Measurements from ENCODE around the gene ALCAM.
"Not testable (repeated sequence)": the region's sequence is repeated elsewhere in the genome, so short reads cannot be mapped to it uniquely, and the experiment has no call there.

Gene ALCAM

DNA sequence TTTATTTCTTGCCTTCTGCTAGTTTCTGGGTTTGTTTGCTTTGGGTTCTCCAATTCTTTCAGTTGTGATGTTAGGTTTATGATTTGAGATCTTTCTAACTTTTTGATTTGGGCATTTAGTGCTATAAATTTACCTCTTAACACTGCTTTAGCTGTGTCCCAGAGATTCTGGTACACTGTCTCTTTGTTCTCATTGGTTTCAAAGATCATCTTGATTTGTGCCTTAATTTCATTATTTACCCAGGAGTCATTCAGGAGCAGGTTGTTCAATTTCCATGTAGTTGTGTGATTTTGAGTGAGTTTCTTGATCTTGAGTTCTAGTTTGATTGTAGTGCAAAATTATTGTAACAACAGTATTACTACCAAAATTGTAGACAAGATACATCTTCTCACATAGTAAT lies 25.9 kb downstream of the ALCAM start:
- DNase-seq: not testable (repeated sequence)

DNA sequence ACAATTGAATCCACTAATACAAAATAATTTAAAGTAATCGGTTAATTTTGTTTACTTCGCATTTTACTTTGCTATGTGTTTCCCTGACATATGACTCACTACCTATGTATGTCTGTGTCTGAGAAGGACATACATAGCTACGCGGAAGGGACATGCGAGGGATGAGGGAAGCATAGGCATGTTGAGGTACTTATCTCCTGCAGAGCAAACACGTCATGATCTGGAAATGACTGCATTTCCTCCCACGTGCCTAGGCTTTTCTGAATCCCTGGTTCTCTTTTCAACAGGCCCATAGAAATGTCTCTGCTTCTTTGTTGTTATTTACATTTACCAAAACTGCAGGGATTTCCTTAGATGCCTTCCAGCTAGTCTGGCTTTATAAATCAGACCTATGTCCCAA lies 27.5 kb downstream of the ALCAM start:
- DNase-seq: peak; percentile 75

DNA sequence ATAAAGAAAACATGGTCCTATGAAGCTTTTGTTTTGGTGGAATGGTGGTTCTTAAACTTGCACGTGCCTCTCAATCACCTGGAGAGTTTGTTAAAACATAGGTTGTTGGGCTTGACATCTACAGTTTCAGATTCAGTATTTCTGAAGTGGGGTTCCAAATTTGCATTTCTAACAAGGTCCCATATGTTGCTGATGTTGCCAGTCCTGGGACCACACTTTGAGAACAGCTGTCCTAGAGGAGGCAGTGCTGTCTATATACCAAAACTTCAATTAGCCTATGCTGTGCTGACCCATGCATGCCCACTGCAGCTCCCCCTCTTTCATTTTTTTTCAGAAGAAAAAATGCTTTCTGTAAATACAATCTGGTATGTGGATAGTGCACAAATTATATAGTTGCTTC lies 31.3 kb downstream of the ALCAM start:
- no peak for DNase-seq

DNA sequence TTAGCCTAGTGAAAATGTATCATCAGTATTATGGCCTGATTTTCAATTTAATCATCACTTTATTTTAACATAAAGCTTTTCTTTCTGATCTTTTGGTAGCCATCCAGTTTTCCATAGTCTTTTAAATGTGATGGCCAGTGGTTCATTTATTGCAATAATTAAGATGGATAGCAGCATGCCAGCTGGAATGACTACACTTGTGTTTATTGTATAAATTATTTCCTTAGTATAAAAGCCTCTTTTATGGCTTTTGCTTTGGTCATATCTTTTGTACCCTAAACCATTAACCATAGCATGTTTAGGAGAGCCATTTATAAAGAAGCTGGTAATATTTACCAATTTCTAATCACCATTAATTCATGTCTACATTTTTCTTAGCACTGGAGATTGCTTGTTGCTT lies 31.7 kb downstream of the ALCAM start:
- no peak for DNase-seq

DNA sequence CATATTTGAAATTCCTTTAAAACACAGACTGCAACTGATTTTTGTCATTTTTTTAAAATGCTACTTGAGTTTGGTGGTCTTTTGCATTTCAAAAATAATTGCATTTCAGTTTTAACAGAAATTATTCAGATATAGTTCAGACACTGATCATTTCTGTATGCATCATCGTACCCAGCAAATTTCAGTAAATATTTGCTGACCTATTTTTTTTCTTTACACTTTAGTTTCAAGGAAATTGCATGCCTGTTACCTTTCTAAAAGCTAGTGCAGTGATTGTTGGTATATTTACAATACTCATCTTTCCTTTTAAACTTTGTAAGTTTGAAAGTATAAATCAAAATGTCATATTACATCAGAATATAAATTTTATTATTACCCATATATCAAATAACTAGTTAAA lies 32.4 kb downstream of the ALCAM start:
- no peak for DNase-seq

DNA sequence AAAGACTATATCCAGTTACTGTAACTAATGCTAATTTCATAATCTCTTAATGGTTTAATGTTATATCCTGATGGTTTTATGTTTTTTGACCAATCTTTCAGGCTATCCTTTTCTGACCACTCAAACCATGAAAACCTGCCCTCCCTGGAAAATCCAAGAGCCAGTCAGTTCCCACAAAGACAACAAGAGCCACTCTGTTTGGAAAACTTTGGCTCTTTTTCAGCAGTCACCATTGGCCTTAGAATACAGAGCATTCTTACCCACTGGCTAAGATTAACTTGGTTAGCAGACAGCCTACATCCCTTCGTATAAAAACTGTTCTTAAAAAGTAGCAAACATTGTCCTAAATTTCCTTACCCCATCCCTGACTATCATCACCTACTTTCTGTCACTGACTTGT lies 32.9 kb downstream of the ALCAM start:
- DNase-seq: no peak

DNA sequence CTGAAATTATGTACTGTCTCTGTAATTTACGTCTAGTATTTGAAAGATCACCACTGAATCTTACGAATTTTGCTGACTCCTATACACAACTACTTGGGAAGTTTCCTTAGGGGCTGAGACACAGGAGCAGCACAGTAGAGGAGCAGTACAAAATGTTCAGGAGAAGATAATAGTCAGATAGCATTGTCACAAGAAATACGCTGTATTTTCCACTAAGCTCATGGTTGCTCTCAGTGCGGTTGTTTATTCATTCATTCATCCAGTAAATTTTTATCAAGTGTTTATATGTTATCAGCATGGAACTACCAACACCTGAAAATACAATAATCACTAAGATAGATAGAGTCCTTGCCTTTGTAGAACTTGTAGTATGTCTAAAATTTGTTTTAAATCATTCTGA lies 34.5 kb downstream of the ALCAM start:
- no peak for DNase-seq

DNA sequence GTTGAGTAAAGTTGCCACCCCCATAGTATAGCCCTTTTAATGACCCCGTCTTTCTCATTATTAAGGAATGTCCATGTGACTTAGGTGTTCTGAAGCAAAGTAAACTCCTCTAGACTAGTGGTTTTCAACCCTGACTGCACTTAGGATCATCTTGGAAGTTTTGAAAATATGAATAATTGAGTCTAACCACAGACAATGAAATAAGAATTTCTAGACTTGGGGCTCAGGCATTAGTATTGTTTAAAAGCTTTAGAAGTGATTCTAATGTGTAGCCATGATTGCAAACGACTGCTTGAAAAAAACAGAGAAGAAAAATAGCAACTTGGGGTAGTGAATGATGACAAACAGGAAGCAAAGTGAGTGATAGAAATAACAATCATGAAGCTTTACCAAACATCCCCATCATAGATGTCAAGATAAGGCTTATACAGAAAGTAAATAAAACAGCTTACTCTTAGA lies 35.0 kb downstream of the ALCAM start:
- DNase-seq: no peak

DNA sequence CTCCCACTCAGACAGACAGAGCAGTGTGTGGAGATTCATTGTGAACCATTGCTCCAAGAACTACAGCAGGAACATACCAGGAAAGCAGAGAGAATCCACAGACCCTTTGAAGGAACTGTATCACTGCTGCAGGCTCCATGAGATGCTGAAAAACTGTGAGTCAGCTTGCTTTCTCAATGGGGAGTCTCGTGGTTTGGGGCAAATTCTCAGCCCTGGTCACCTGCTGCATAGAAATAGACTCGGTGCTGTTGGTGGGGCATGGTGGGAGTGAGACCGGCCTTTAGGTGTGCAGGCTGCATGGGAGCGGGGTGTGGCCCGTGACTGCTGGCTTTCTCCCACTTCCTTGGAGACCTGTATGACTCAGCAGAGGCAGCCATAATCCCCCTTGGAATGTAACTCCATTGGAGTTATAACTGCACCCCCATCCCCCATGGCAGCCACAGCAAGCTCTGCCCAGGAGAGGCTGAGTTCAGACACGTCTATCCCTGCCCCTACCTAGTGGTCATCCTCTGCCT lies 35.6 kb downstream of the ALCAM start:
- DNase-seq: peak; percentile 54

DNA sequence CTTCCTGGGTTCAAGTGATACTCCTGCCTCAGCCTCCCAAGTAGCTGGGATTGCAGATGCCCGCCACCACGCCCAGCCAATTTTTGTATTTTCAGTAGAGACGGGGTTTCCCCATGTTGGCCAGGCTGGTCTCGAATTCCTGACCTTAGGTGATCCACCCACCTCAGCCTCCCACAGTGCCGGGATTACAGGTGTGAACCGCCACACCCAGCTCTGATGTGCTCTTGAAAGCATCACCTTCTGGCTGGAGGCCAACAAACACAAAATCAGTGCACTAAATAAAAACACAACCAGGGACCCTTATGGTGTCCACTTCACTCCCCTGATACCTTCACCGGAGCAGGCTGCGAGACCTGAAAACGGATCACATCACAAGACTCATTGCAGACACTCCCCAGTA lies 36.3 kb downstream of the ALCAM start:
- not testable (repeated sequence) for DNase-seq

DNA sequence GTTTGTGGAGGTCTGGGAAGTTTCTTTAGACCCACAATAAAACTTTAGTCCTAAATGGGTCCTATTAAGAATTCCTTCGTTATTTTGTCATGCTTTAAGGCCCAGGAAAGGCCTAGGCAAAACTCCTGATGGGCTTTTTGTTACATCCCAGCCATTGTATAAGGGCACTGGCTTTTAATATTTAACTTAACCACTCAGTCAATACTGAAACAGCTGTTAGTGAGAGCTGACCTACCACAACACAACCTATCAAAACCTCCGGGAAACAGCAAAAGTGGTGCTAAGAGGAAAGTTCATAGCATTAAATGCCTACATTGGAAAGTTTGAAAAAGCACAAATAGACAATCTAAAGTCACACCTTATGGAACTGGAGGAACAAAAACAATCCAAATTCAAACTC lies 39.6 kb downstream of the ALCAM start:
- DNase-seq: no peak

DNA sequence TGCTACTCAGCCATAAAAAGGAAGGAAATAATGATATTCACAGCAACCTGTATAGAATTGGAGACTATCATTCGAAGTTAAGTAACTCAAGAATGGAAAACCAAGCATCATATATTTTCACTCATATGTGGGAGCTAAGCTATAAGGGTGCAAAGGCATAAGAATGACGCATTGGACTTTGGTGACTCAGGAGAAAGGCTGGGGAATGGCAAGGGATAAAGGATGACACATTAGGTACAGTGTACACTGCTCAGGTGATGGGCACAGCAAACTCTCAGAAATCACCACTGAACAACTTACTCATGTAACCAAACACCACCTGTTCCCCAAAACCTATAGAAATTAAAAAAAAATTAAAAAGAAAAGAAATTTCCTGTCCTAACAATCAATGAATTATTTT lies 42.7 kb downstream of the ALCAM start:
- no peak for DNase-seq

DNA sequence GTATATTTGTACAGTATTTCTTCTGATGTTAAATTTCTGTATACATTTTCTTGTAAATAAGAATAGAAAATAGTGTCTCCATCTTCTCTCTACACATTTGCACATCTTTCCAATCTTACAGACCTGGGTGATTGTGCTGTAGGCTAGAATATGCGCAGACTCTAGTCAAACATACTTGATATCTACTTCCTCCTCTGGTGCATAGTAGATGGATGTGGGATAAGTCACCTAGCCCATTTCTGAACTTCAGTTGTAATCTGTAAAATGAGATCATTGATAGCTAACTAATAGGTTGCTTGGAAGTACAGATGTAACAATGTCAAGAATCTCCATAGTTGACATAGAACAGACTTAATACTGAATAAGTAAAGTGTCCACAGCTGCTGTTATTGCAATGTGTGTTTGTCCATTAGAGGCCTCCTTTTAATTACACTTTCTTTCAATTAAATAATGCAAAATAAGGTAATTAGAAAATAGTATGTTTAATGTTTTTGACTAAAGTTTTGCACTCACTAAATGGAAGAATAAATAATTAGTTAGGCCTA lies 46.7 kb downstream of the ALCAM start:
- no peak for DNase-seq

DNA sequence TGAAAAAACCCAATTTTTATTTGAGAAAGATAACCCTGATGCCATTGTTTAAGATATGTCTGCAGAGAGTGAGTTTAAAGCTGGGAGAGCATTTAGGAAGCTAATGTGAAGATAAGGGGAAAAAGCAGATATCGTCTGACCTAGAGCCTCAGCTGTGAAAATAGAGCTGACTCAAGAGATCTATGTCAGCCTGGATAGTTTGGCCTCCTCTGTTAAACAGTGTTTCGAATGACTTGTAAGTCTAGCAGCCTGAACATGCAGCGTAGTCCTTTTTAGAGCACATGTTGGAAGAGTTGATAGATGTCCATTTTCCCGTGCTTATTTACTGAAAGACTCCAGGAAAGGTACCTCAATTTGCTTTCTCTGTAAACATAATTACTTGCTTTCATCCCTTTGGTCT lies 48.1 kb downstream of the ALCAM start:
- DNase-seq: peak; percentile 52

DNA sequence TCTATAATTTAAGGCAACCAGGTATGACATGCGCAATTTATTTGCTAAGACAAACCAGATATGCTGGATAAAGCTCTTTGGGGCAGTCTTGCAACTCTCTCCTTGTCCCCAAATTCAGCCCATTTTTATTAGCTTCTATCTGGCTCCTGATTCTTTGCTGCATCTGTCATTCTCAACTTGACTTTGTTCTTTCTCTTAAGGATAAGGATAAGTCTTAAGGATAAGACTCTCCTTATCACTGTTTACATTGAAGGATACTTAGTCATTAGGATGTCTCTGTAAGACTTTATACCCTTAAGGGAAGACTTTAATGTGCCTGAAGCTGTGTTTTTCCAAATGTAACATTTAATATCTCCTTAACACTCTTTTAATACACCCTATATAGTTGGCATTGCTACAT lies 49.2 kb downstream of the ALCAM start:
- DNase-seq: no peak

DNA sequence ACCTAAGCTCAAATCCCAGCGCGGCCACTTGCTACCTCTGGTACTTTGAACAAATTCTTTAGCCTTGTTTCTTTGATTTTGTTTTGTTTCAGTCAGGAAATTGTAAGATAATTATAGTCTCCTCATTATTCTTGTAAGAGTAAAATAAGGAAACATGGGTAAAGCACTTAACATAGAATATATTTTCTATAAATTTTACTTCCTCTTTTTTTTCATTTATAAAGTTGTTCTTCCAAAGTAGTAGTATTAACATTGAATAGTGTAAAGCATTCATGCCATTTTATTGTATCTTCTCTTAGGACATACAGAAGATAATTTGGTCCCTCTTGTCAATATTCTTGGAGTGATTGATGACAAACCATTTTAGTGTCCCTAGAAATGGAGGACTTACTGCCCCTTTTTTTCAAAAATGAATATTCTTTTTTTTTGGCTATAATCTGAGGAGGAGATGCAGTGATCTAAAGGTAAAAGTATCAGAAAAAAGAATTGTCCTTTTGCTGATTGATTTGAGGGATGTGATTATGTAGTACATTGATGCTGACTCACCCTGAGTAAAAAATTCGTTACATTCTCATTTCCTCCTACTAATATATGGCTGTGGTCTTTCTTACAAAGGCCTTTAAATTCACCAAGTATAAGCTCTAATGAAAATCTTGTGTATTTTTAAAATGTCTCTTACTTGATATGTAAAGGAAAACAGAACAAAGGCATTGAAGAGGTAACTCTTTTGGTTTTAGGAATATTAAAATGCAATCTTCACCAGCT lies 51.0 kb downstream of the ALCAM start:
- DNase-seq: no peak

DNA sequence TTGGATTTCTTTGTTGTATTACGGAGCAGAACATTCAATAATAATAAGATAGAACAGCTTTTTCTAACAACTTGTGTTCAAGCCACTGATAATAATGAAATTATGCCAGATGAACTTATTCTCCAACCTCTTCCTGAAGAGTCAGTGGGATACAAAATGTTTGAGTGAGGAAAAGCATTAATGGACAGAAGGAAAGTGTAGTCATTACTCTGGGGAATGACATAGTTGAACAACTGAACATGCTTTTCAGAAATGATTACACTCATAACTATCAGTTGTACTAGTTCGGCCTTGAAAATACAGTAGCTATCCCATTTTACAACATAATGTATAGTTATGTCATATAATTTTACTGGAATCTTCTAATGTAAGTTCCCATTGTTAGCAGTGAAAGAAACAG lies 55.9 kb downstream of the ALCAM start:
- no peak for DNase-seq

DNA sequence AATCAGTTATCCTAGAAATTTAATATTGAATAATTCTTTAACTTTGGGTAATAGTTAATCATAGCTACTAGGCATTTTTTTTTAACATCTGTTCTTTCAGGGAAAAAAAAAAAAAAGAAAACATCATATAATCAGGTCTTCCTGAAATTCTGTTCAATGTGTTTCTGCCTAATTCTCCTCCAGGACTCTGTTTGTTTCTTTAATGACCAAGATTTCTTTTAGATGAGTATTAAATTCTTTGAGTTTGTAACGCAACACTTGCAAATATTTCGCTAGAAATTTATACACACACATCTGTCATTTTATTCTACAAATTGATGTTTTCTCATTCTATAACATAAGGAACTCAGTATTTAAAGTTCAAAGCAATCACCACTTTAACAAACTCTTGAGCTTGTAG lies 56.7 kb downstream of the ALCAM start:
- no peak for DNase-seq

DNA sequence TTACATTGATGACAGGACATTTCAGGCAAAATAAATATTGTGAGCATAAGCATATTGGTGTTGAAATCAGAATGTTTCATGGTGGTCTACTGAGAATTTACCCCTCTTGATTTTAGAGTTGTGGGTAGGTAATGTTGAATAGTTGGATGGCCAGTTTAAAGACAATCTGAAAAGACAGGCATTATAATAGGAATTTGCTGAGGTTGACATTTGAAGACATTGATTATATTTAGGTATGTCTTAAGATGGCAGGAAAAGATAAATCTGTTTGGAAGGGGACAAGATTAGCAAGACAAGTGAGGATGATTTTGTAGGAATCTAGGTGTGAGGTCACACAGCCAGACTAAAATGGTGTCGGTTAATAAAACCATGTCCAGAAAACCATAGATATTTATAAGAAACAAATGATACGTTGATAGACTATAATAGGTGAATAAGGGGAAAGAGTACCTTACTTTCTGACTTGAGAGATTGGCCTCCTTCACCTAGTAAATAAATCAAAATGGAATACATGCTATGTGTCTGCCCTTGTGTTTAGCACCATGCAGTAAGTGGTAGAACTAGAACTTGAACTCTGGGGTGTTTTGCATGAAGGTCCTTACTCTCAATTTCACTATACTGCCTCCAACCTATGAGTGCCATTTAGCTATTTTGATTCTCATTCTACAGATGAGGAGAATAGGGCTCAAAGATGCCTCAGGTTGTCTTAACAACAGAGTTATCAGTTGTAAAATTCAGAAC lies 57.9 kb downstream of the ALCAM start:
- no peak for DNase-seq

DNA sequence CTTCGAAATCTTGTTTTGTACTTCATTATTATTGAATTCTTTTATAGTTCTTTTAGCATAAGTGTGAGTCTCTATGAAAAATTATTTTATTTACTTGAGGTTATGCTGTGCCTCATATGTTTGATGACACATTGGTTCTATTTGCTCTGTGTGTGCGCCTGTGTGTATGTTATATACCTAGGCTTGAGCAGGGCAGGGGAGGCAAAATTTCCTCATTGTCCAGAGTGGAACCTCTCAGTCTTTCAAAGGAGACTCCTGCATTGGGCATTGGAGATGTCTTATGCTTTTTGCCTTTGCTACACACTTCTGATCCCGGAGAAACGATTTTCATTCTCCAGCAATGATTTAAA lies 58.4 kb downstream of the ALCAM start:
- DNase-seq: no peak

DNA sequence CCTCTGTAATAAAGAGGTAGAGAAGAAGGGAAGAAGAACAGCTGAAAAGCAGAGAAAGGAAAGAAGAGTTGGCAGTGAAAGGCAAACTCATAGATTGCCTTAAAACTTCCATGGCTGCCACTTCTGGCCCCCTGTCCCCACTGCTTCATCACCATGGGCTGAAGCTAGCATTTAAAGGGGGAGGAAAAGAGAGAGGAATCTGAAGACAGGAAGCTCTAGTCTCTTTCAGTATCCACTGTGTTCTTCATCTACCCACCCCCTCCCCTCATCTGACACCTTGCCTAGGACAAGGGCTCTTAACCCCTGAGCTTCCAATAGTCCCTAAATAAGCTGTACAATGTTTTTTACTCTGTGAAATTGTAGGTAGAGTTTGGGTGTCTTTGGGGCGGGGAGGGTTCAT lies 60.6 kb downstream of the ALCAM start:
- no peak for DNase-seq

DNA sequence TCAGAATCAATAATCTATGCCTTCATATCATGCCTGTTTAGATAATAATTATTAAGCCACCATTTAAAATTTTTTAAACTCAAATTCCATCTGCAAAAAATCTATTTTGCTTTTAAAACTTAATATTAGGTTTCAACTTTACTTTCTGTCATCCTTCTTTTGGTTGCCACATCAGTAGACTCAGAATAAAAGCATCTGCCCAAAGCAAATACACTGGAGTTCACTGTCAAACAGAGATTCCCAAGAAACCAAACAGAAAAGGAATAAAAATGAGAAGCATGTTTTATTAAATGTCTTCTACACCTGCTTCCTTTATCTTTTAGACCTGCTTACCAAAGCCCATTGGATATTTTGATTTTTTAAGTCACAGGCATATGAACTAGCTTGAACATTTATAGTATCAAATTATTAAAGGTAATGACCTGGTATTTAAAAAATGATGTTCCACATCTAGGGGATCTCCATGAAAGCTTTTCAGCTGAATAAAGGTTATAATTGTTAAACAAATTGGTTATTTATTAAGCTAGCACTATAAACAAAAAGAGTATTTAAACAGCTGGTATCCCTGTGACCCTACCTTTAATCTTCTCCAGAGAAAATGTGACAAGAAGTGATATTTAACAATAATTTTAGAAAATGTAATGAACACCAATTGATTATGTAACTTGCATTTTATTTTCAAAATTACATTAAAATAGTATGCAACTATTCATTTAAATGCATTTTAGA lies 62.5 kb downstream of the ALCAM start:
- no peak for DNase-seq

DNA sequence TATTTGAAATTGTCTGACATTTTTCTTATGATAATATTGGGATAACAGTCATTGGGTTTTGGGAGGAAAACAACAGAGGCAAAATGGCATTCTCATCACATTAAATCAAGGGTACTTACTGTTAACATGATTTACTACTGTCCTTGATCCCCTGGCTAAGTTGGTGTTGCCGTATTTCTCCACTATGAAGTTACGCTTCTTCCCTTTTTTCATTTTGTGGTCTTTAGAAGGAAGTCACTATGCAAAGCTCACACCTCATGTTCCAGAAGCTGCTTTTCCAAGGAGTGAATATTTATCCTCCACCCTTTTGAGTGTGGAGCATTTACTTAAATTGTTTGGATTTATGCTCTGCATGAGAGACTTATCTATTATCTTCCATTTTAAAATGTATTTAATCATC lies 63.7 kb downstream of the ALCAM start:
- DNase-seq: no peak

DNA sequence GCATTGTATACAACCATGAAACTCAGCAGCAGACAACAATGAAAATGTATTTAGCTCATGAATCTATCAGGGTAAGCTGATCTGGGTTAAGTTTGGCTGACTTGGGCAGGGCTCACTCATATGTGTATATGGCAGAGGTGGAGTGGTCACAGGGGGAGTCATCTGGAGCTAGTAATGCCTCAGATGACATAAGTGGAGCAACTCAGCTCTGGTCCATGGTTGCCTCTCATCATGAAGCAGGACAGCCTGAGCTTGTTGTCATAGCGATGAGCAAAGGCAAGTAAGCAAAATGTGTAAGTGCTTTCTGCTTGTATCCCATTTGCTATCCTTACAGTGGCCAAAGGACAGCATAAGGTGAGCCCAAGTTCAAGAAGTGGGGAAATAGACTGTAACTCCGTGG lies 64.5 kb downstream of the ALCAM start:
- no peak for DNase-seq

Data from islet precursor cell (in vitro differentiated cells).